Mammary epithelial cell (primary cell): ENCODE data around the gene PODN.

ENCODE experiments used
- EZH2 ChIP-seq: IDR thresholded peaks from 2 replicates; pipeline ENCODE4 v1.6.1; 2012; ENCODE audit warnings: low read length, inconsistent platforms, borderline replicate concordance
- TF ChIP-seq, protein P1 (sequence below), 2 donors: IDR thresholded peaks in 1 of 2; conservative IDR thresholded peaks in 1 of 2; 2 replicates each; pipeline ENCODE4 v1.5.1; 2011 to 2012; ENCODE audit warnings: inconsistent platforms in 2 of 2, low read length in 2 of 2, mild to moderate bottlenecking in 2 of 2, control low read depth in 1 of 2, low read depth in 1 of 2; ENCODE audit not compliant: insufficient read depth in 1 of 2; ENCODE audit errors: extremely low read depth in 1 of 2

DNA sequence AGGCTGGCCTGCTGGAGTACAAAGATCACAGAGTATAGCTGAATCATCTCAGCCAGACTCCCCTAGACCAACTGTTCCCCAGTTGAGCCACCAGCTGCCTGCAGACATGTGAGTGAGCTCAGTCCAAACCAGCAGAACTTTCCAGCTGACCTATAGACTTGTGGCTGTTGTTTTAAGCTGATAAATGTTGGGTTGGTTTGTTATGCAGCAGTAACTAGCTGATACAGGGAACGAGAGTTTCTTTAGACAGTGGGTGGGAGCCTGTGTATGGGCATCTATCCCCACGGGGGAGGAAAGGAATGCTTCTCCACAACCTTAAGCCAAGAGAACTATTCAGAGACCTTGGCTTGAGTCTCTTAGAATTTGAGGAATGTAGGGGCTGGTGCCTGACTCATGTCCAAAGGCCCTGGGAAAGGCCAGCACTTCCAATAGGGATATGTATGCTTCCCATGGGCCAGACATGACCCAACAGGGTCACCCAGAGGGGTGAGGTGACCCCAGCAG, 50.3 kb downstream of the PODN start:
- TF ChIP-seq, protein P1, sequence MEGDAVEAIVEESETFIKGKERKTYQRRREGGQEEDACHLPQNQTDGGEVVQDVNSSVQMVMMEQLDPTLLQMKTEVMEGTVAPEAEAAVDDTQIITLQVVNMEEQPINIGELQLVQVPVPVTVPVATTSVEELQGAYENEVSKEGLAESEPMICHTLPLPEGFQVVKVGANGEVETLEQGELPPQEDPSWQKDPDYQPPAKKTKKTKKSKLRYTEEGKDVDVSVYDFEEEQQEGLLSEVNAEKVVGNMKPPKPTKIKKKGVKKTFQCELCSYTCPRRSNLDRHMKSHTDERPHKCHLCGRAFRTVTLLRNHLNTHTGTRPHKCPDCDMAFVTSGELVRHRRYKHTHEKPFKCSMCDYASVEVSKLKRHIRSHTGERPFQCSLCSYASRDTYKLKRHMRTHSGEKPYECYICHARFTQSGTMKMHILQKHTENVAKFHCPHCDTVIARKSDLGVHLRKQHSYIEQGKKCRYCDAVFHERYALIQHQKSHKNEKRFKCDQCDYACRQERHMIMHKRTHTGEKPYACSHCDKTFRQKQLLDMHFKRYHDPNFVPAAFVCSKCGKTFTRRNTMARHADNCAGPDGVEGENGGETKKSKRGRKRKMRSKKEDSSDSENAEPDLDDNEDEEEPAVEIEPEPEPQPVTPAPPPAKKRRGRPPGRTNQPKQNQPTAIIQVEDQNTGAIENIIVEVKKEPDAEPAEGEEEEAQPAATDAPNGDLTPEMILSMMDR (conservative IDR thresholded peaks at IDR 0.05 in 1 of 2, IDR thresholded peaks at IDR 0.05 in 1 of 2; ENCODE audit: extremely low read depth in 1 of 2, insufficient read depth in 1 of 2, low read depth in 1 of 2, low read length in 2 of 2) = no peak
- no peak for TF ChIP-seq EZH2
